ENCODE measurements around the gene SLC39A3.

Gene SLC39A3, protein sequence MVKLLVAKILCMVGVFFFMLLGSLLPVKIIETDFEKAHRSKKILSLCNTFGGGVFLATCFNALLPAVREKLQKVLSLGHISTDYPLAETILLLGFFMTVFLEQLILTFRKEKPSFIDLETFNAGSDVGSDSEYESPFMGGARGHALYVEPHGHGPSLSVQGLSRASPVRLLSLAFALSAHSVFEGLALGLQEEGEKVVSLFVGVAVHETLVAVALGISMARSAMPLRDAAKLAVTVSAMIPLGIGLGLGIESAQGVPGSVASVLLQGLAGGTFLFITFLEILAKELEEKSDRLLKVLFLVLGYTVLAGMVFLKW

DNA sequence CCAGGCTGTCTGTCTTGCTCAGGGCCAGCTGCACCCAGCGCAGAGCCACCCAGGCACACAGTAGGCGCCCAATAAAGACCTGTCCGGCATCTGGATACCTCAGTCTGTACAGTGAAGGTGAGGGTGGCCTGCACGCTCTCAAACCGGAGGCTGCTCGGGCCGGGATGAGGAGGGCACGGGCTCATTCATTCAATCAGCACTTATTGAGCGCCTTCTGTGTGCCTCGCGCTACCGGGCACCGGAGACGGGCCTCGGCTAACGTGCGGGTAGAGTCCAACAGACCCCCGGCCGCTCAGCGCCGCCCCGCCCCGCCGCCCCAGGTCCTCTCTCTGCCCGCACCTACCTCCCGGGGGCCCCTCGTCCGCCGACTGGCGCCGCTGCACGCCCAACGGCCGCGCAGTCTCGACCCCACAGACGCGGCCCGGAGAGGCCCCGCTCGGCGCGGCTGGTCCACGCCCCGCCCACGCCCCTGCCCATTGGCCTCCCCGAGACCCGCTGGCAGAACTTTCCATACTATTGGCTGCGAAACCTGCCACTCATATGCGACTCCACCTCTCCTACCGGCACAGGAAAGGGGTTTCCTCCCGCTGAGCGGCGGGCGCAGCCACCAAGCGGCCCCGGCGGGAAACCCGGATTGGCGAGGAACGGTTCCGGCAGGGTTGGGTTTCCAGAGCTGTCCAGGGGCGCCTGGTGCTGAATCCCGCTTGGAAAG lies at the start of gene SLC39A3:
Gene SLC39A3 (minus strand): TSS at position 416 of the 712 bp plus-strand sequence. CDS start 2,760 bp downstream, outside the sequence.
- peak; percentile 95 for DNase-seq (ENCODE audit: low read depth)
- peak within 1 kb of the TSS; percentile 86 for H3K4me3 ChIP-seq (ENCODE audit: low read depth, low read length)
- TF ChIP-seq, protein P1, sequence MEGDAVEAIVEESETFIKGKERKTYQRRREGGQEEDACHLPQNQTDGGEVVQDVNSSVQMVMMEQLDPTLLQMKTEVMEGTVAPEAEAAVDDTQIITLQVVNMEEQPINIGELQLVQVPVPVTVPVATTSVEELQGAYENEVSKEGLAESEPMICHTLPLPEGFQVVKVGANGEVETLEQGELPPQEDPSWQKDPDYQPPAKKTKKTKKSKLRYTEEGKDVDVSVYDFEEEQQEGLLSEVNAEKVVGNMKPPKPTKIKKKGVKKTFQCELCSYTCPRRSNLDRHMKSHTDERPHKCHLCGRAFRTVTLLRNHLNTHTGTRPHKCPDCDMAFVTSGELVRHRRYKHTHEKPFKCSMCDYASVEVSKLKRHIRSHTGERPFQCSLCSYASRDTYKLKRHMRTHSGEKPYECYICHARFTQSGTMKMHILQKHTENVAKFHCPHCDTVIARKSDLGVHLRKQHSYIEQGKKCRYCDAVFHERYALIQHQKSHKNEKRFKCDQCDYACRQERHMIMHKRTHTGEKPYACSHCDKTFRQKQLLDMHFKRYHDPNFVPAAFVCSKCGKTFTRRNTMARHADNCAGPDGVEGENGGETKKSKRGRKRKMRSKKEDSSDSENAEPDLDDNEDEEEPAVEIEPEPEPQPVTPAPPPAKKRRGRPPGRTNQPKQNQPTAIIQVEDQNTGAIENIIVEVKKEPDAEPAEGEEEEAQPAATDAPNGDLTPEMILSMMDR (IDR thresholded peaks at IDR 0.05; ENCODE audit: control insufficient read depth, extremely low read depth, insufficient read depth) = no peak

DNA sequence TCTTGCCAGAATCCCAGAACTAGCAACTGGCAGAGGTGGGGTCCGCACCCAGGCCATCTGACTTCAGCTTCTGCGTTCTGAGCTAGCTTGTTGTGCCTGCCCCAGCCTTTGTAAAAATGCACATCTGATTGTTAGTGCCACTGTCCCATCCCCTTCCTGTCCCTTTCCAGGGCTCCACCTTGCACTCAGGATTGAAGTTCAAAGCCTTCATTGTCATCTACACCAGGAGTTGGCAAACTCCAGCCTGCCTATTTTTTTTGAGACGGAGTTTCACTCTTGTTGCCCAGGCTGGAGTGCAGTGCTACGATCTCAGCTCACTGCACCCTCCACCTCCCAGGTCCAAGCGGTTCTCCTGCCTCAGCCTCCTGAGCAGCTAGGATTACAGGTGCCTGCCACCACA lies 48.4 kb upstream of the SLC39A3 start:
- TF ChIP-seq, protein P1 (IDR thresholded peaks at IDR 0.05; ENCODE audit: control insufficient read depth, extremely low read depth, insufficient read depth) = no peak
- no peak overlapping the region for H3K4me3 ChIP-seq (ENCODE audit: low read depth, low read length)
- DNase-seq (ENCODE audit: low read depth) = no peak

DNA sequence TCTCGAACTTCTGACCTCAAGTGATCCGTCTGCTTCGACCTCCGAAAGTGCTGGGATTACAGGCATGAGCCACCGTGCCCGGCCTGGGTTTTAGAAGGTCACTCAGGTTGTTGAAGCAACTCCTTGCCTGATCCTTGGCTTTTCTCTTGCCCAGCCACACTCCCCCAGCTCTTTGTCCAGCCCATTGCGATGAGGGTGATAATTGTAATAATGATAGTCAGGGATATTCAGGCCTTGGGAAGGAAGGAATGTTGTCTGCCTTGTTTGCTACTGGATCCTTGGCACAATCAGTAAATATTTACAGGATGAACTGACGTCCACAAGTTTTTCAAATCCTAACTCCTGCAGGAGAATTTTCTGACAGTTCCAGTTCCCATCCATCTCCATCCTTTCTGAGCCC lies 47.3 kb upstream of the SLC39A3 start:
- no peak for DNase-seq (ENCODE audit: low read depth)
- H3K4me3 ChIP-seq (ENCODE audit: low read depth, low read length) = no peak overlapping the region
- TF ChIP-seq, protein P1 (IDR thresholded peaks at IDR 0.05; ENCODE audit: control insufficient read depth, extremely low read depth, insufficient read depth) = no peak

DNA sequence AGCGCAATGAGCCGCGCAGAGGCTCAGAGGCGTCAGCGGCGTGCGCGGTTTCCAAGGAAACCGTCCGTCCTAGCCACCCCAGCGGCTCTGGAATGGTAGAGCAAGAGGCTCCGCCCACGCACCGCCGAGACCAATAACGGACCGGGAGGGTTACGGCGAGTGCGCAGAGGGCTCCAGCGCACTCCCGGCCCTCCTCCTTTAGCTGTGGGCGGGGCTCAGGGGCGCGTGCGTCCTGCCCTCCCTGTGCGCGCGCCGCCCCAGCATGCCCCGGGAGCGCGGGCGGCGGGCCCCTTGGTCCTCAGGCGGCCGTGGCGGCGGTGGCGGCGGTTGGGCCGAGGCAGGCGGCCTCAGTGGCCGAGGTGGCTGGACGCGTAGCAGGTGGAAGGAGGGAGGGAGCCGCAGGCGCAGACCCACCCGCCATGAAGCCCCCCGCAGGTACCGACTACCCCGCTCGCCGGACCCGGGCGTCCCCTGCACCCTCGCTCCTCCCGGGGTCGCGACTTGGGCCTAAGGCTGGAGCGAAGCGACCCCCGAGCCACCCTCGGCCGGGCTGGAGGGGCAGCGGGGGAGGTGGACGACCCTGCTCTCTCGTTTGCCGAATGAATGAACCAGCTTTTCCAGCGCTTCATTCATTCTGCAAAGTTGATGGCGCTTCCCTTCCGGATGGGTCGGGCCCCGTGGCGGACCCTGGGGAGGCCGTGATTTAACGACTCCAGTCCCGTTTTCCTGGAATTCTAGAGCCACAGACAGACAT lies 45.6 kb upstream of the SLC39A3 start, which contains the start of gene THOP1:
Gene THOP1 (plus strand): TSS at position 260 of the 754 bp plus-strand sequence. CDS start 160 bp downstream, at position 420.
- DNase-seq (ENCODE audit: low read depth) = peak; percentile 94
- TF ChIP-seq, protein P1 (IDR thresholded peaks at IDR 0.05; ENCODE audit: control insufficient read depth, extremely low read depth, insufficient read depth) = no peak
- H3K4me3 ChIP-seq (ENCODE audit: low read depth, low read length) = peak within 1 kb of the TSS; percentile 94

DNA sequence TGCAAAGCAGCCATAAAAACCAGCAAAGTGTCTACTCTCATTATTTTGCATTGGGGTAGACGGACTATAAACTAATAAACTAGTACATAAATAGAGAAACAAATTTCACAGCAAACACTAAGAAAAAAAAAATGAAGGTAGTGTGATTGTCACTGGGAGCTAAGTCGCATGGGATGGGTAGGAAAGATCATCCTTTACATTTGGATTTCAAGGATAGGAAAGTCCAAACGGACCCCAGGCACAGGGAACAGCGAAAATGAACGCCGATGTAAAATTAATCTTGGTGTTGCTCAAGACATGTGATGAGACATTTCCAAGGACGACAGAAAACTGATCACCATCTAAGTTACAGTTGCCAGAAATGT lies 43.9 kb upstream of the SLC39A3 start:
- no peak for DNase-seq (ENCODE audit: low read depth)
- TF ChIP-seq, protein P1 (IDR thresholded peaks at IDR 0.05; ENCODE audit: control insufficient read depth, extremely low read depth, insufficient read depth) = no peak
- H3K4me3 ChIP-seq (ENCODE audit: low read depth, low read length) = peak overlapping the region; percentile 88

DNA sequence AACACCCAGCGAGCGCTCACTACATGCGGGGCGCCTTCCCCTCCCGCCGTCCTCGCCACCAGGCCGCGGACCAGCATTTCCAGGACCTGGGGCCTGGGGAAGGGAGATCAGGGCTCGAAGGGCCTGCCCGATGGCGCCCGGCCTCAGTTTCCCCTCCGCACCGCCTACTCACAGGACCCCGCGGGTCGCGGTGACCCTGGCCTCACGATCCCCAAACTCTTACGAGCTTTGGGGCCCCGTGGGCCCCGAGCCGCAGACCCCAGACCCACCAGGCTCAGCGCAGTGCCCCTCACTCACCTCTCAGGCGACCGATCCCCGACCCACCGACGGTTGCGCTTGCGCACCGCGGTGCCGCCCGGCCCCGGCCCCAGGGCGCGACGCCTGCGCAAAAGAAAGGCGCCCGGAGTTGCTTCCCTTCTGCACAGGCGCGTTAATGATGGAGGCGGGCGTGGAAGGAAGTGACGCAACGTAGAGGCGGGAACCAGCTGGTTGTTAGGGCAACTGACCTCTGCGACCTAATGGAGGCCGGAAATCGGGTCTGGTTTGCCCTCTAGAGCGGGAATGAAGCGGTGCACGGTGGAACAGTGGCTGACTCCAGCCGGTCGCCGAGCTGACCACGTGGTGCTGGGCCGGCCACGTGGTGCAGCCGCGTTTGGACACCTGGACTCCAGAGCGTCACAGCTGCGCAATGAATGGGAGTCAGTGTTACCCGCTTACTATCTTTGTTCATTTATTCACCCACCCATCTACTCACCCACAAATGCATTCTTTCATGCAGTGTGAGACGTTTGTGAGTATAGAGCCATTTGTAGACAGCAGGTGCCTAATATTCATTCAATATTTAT lies 43.3 kb upstream of the SLC39A3 start, which contains the start of gene SGTA:
Gene SGTA (minus strand): TSS at position 338 of the 845 bp plus-strand sequence. CDS start 14,205 bp downstream, outside the sequence.
- peak within 1 kb of the TSS; percentile 88 for H3K4me3 ChIP-seq (ENCODE audit: low read depth, low read length)
- TF ChIP-seq, protein P1 (IDR thresholded peaks at IDR 0.05; ENCODE audit: control insufficient read depth, extremely low read depth, insufficient read depth) = peak; percentile 40
- DNase-seq (ENCODE audit: low read depth) = peak; percentile 99

All from LNCaP clone FGC (cell line).